ENCODE data around the gene ANO3. TPM values are rescaled to one million over a fixed set of nuclear protein-coding genes. Genes with fewer than 3 reads are reported as not detected.

ANO3 gene
- total and polyA plus RNA-seq, 2 of the 8 experiments (the other 6 are each of a cell fraction or from before 2014, with no cell fraction given): not detected

- TF ChIP-seq CHD7 (IDR thresholded peaks at IDR 0.05; ENCODE audit: insufficient replicate concordance, low read length) (no peak), RNF2 (IDR thresholded peaks at IDR 0.05; ENCODE audit: borderline replicate concordance, low read depth, low read length, missing control alignments, poor library complexity, severe bottlenecking) (no peak), RBBP5 (IDR thresholded peaks at IDR 0.05; ENCODE audit: borderline replicate concordance, low read depth, low read length) (no peak), BACH1 (IDR thresholded peaks at IDR 0.05; ENCODE audit: low read length) (no peak)
These were observed 355.4 kb downstream of the ANO3 start (continued) for GRCh38 chr11:26687351-26687750.
